Central memory CD8-positive, alpha-beta T cell (primary cell): ENCODE measurements around the gene RPL41.
A peak's percentile ranks its signal among the peaks of the same experiment; 100 is the strongest.
"Not testable (repeated sequence)": the region's sequence is repeated elsewhere in the genome, so short reads cannot be mapped to it uniquely, and the experiment has no call there.

Experiments
- ATAC-seq: fragments of 150-1000 bp; cut with Tn5 transposase; replicated peaks from 2 replicates; pipeline ENCODE4 v1.10.0; 2022; ENCODE audit warnings: mild to moderate bottlenecking, moderate FRiP score, moderate number of reproducible peaks; ENCODE audit not compliant: poor library complexity, severe bottlenecking; ENCODE audit errors: extremely low read depth
- DNase-seq, 2 donors: peaks; one replicate each; pipeline ENCODE4 v3.0.0; 2021; ENCODE audit warnings: low spot score in 2 of 2
- H3K27ac Mint-ChIP-seq: one replicate; pipeline ENCODE4 v1.8.0; 2022; ENCODE audit warnings: low read depth, mild to moderate bottlenecking, moderate library complexity, mixed read lengths
- H3K27me3 Mint-ChIP-seq: one replicate; pipeline ENCODE4 v1.8.0; 2022; ENCODE audit warnings: mixed read lengths
- H3K36me3 Mint-ChIP-seq: one replicate; pipeline ENCODE4 v1.8.0; 2022; ENCODE audit warnings: mild to moderate bottlenecking, moderate library complexity, mixed read lengths; ENCODE audit not compliant: insufficient read depth
- H3K4me1 Mint-ChIP-seq: one replicate; pipeline ENCODE4 v1.8.0; 2022; ENCODE audit warnings: mixed read lengths
- H3K4me3 Mint-ChIP-seq: one replicate; pipeline ENCODE4 v1.8.0; 2022; ENCODE audit warnings: mild to moderate bottlenecking, moderate library complexity, mixed read lengths
- H3K9me3 Mint-ChIP-seq: one replicate; pipeline ENCODE4 v1.8.0; 2022; ENCODE audit warnings: mixed read lengths

RPL41 gene

DNA sequence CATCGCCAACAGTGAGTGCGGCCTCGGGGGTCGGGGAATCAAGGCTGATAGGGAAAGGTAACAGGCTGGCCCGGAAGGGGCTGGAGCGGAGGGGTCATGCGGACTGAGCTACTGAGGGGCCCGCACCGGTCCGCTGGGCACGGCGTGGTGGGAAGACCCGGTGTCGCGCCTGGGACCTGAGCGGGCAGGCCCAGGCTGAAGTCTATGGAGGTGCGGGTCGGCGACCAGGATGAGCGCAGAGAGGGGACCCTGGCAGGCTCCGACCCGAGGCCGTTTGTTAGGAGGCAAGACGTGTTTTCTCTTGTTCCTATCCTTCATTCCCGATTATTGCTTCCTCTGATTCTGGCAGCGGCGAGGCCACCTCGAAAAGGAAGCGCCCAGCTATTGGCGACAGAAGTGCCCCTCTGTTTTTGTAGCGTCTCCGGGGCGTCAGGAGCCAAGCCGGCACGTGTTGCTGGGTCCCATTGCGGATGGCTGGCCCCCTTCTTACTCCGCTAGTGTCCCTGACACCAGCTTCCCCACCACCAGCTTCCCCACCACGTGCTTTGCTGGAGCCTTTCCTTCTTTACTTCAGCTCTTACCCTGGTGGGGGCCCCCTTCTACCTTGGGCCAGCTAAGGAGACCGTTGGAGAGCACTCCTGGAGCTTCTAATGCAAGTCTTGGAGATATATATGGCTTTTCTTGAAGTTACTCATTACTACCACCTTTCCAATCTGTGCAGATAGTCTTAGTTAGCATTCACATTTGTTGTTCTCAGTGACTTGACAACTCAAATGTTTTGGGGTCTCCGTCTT lies 11.4 kb upstream of the RPL41 start:
- Mint-ChIP-seq H3K27me3 (no peaks in the 10 kb centered on the region), H3K27ac (peak overlapping the region; percentile 98), H3K4me1 (peaks cover 65% of the 10 kb centered on the region), H3K4me3 (peak overlapping the region; percentile 99), H3K36me3 (peaks cover 44% of the 10 kb centered on the region), H3K9me3 (no peaks in the 10 kb centered on the region)
- ATAC-seq (no peak), DNase-seq (peak in 1 of 2 donors; percentile 19)

DNA sequence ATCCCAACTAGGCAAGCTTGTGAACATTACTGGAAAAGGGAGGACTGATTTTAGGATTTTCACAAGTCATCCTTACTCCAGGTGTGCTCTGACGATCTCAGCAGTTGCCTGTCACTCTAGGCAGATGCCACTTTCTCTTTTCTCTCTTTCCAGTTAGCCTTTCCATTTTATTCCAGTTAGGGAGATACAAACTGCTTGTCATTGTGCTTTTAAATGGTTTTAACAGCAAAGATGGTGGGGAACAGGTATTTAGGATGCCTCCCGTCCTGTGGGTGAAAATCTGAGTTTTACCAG lies 10.9 kb upstream of the RPL41 start:
- ATAC-seq, result no peak
- H3K9me3 Mint-ChIP-seq, result no peaks in the 10 kb centered on the region
- no peak for DNase-seq
- peaks cover 49% of the 10 kb centered on the region for H3K36me3 Mint-ChIP-seq
- H3K4me1 Mint-ChIP-seq, result peaks cover 65% of the 10 kb centered on the region
- no peaks in the 10 kb centered on the region for H3K27me3 Mint-ChIP-seq
- peak overlapping the region; percentile 98 for H3K27ac Mint-ChIP-seq
- H3K4me3 Mint-ChIP-seq, result peak overlapping the region; percentile 99

DNA sequence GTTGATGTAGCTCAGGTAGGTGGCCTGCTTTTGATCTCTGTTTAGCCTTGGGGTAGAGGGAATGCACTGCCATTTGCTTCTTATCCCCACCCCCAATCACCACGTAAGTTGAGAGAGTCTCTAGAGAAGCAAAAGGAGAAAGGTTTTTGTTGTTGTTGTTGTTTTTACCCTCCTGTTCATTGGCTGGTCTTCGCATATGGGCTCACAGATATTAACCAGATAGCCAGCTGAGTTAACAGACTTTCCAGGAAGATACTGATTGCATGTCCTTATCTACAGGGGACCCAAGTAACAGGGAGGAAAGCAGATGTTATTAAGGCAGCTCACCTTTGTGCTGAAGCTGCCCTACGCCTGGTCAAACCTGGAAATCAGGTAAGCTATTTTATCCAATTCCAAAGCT lies 9.2 kb upstream of the RPL41 start:
- Mint-ChIP-seq H3K4me1 (peaks cover 49% of the 10 kb centered on the region), H3K9me3 (no peaks in the 10 kb centered on the region), H3K27ac (no peak overlapping the region), H3K4me3 (no peak overlapping the region), H3K27me3 (no peaks in the 10 kb centered on the region), H3K36me3 (peaks cover 65% of the 10 kb centered on the region)
- DNase-seq, result no peak
- no peak for ATAC-seq

DNA sequence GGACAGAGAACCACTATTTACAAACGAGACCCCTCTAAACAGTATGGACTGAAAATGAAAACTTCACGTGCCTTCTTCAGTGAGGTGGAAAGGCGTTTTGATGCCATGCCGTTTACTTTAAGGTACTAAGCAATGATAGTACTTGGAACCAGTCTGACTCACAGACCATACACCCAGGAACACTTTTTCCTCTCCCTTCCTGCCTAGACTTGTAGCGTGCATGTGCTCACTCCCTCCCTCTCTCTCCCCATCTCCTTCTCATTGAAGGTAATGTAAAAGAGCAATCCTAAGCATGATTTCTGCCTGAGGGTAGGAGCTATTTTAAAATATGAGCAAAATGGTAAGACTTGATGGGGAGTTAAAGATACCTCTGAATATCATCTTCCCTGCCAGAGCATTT lies 5.9 kb upstream of the RPL41 start:
- Mint-ChIP-seq H3K4me1 (peaks cover 17% of the 10 kb centered on the region), H3K36me3 (peaks cover 68% of the 10 kb centered on the region), H3K4me3 (no peak overlapping the region), H3K9me3 (no peaks in the 10 kb centered on the region), H3K27ac (no peak overlapping the region), H3K27me3 (no peaks in the 10 kb centered on the region)
- no peak for ATAC-seq
- no peak for DNase-seq

GRCh38 chr12:56114084-56114483 lies 2.3 kb upstream of the RPL41 start:
- Mint-ChIP-seq H3K4me1 (peaks cover 26% of the 10 kb centered on the region), H3K4me3 (no peak overlapping the region), H3K9me3 (no peaks in the 10 kb centered on the region), H3K27ac (no peak overlapping the region), H3K27me3 (no peaks in the 10 kb centered on the region), H3K36me3 (peaks cover 74% of the 10 kb centered on the region)
- DNase-seq, result no peak
- ATAC-seq, result no peak

GRCh38 chr12:56115329-56115728 lies 1.1 kb upstream of the RPL41 start:
- H3K36me3 Mint-ChIP-seq, result peaks cover 72% of the 10 kb centered on the region
- H3K27me3 Mint-ChIP-seq, result no peaks in the 10 kb centered on the region
- ATAC-seq (no peak), DNase-seq (no peak)
- peak overlapping the region; percentile 95 for H3K4me3 Mint-ChIP-seq
- H3K4me1 Mint-ChIP-seq, result peaks cover 34% of the 10 kb centered on the region
- H3K9me3 Mint-ChIP-seq, result no peaks in the 10 kb centered on the region
- H3K27ac Mint-ChIP-seq, result peak overlapping the region; percentile 100

- H3K9me3 Mint-ChIP-seq, H3K27me3 Mint-ChIP-seq, ATAC-seq, DNase-seq: not testable (repeated sequence)
- Mint-ChIP-seq H3K4me1 (peaks cover 34% of the 10 kb centered on the region), H3K4me3 (peak overlapping the region; percentile 95), H3K36me3 (peaks cover 56% of the 10 kb centered on the region), H3K27ac (peak overlapping the region; percentile 100)
These were observed 761 bp downstream of the RPL41 start for GRCh38 chr12:56117082-56117706.

GRCh38 chr12:56117778-56118687 lies 1.6 kb downstream of the RPL41 start, which contains the start of gene ZC3H10:
Gene ZC3H10 (plus strand): TSS chr12:56118266. CDS start chr12:56120563, 2,297 bp downstream.
- Mint-ChIP-seq H3K4me1 (peaks cover 34% of the 10 kb centered on the region), H3K36me3 (peaks cover 49% of the 10 kb centered on the region), H3K4me3 (peak within 1 kb of the TSS; percentile 95), H3K9me3 (no peaks in the 10 kb centered on the region), H3K27ac (peak within 1 kb of the TSS; percentile 100), H3K27me3 (no peaks in the 10 kb centered on the region)
- peak; percentile 89 to 98 for DNase-seq
- peak; percentile 83 for ATAC-seq

GRCh38 chr12:56118688-56119357 lies 2.4 kb downstream of the RPL41 start:
- no peak for DNase-seq
- Mint-ChIP-seq H3K27me3 (no peaks in the 10 kb centered on the region), H3K27ac (peak overlapping the region; percentile 100), H3K4me3 (peak overlapping the region; percentile 95), H3K4me1 (peaks cover 34% of the 10 kb centered on the region), H3K9me3 (no peaks in the 10 kb centered on the region), H3K36me3 (peaks cover 41% of the 10 kb centered on the region)
- no peak for ATAC-seq

DNA sequence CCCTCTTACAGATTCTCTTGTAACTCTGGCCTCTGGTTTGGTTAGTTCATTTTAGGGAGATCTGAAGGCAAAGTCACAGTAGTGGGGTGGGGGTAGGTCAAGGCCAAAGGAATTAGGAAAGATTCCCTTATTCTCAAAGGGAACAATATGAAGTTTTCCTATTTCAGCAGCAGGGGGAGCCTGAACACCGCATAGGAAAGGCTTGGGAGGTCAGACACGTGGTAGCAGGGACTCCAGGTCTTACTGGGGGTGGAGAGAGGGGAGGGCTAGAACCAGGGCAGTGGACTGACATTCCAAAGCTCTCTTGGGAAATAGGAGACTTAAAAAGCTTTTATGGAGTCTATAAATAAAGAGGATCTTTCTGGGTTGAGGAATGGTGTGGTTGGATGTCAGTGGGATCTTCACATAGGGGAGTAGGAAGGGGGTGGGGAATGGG lies 2.9 kb downstream of the RPL41 start:
- peak in 1 of 2 donors; percentile 32 for DNase-seq
- peak overlapping the region; percentile 100 for H3K27ac Mint-ChIP-seq
- no peaks in the 10 kb centered on the region for H3K27me3 Mint-ChIP-seq
- ATAC-seq, result no peak
- H3K36me3 Mint-ChIP-seq, result peaks cover 39% of the 10 kb centered on the region
- no peaks in the 10 kb centered on the region for H3K9me3 Mint-ChIP-seq
- peak overlapping the region; percentile 95 for H3K4me3 Mint-ChIP-seq
- H3K4me1 Mint-ChIP-seq, result peaks cover 34% of the 10 kb centered on the region

- peaks cover 34% of the 10 kb centered on the region for H3K4me1 Mint-ChIP-seq
- H3K36me3 Mint-ChIP-seq, result peaks cover 39% of the 10 kb centered on the region
- DNase-seq (no peak), ATAC-seq (no peak)
- no peak overlapping the region for H3K27ac Mint-ChIP-seq
- H3K9me3 Mint-ChIP-seq, result no peaks in the 10 kb centered on the region
- H3K4me3 Mint-ChIP-seq, result no peak overlapping the region
- no peaks in the 10 kb centered on the region for H3K27me3 Mint-ChIP-seq
These were observed 3.9 kb downstream of the RPL41 start for GRCh38 chr12:56120158-56120846.
